GM23338 (cell line): ENCODE results near the gene CEND1.

ENCODE experiments used
- CREB1 ChIP-seq: fragments of 250-450 bp; sonication (Bioruptor Pico); IDR thresholded peaks from 2 replicates; pipeline ENCODE4 v1.5.0; 2020; ENCODE audit warnings: low read depth, mild to moderate bottlenecking, moderate library complexity
- CTCF ChIP-seq, 2 experiments: fragments of 200-600 bp in 1 of 2; sonication (generic) in 1 of 2; conservative IDR thresholded peaks; 2 replicates each; pipeline versions ENCODE4 v1.5.1 to v1.6.1; 2016 to 2017; ENCODE audit warnings: antibody characterized with exemption in 2 of 2, low read depth in 2 of 2, mild to moderate bottlenecking in 2 of 2, moderate library complexity in 1 of 2
- EZH2 ChIP-seq: fragments of 200-600 bp; sonication (generic); IDR thresholded peaks from one replicate; pipeline ENCODE4 v1.8.0; 2017; ENCODE audit warnings: antibody characterized with exemption, mild to moderate bottlenecking, low read depth; ENCODE audit not compliant: unreplicated experiment
- EZH2phosphoT487 ChIP-seq: fragments of 200-600 bp; sonication (generic); IDR thresholded peaks from one replicate; pipeline ENCODE4 v1.8.1; 2018; ENCODE audit warnings: antibody characterized with exemption; ENCODE audit not compliant: unreplicated experiment
- NANOG ChIP-seq: IDR thresholded peaks from 2 replicates; pipeline ENCODE4 v1.6.1; 2016; ENCODE audit warnings: antibody characterized with exemption, borderline replicate concordance
- POLR2AphosphoS5 ChIP-seq: IDR thresholded peaks from 2 replicates; pipeline ENCODE4 v1.6.1; 2016; ENCODE audit warnings: antibody characterized with exemption, low read depth
- REST ChIP-seq: IDR thresholded peaks from one replicate; pipeline ENCODE4 v1.6.1; 2018; ENCODE audit warnings: antibody characterized with exemption; ENCODE audit not compliant: unreplicated experiment
- STAT1 ChIP-seq: IDR thresholded peaks from one replicate; pipeline ENCODE4 v1.6.1; 2016; ENCODE audit warnings: antibody characterized with exemption; ENCODE audit not compliant: unreplicated experiment
- ZNF114 ChIP-seq: fragments of 250-450 bp; sonication (Bioruptor Pico); IDR thresholded peaks from 2 replicates; pipeline ENCODE4 v1.5.0; 2020; ENCODE audit warnings: mild to moderate bottlenecking, moderate library complexity
- ZNF331 ChIP-seq: fragments of 250-450 bp; sonication (Bioruptor Pico); IDR thresholded peaks from 2 replicates; pipeline ENCODE4 v1.5.0; 2020; ENCODE audit warnings: low read depth, mild to moderate bottlenecking, moderate library complexity
- ZNF462 ChIP-seq: fragments of 250-450 bp; sonication (Bioruptor Pico); IDR thresholded peaks from 2 replicates; pipeline ENCODE4 v1.5.0; 2020; ENCODE audit warnings: mild to moderate bottlenecking, moderate library complexity
- TF ChIP-seq, protein P1 (sequence below): IDR thresholded peaks from 2 replicates; pipeline ENCODE4 v1.6.1; 2016; ENCODE audit warnings: antibody characterized with exemption

GRCh38 chr11:808427-809286, 18.8 kb upstream of the CEND1 start:
- TF ChIP-seq CTCF (conservative IDR thresholded peaks at IDR 0.05; ENCODE audit: low read depth in 2 of 2) (no peak), EZH2 (no peak), POLR2AphosphoS5 (no peak), EZH2phosphoT487 (no peak), CREB1 (CRISPR knock-in tag) (no peak), NANOG (no peak), ZNF462 (CRISPR knock-in tag) (no peak), ZNF331 (CRISPR knock-in tag) (no peak), STAT1 (no peak), REST (no peak), ZNF114 (CRISPR knock-in tag) (no peak)
- TF ChIP-seq, protein P1, sequence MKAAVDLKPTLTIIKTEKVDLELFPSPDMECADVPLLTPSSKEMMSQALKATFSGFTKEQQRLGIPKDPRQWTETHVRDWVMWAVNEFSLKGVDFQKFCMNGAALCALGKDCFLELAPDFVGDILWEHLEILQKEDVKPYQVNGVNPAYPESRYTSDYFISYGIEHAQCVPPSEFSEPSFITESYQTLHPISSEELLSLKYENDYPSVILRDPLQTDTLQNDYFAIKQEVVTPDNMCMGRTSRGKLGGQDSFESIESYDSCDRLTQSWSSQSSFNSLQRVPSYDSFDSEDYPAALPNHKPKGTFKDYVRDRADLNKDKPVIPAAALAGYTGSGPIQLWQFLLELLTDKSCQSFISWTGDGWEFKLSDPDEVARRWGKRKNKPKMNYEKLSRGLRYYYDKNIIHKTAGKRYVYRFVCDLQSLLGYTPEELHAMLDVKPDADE = no peak
